GM12892 (cell line): ENCODE measurements around the gene PAK6.

Experiments
- POLR2A ChIP-seq: IDR thresholded peaks from 2 replicates; pipeline ENCODE4 v1.6.1; 2011; ENCODE audit warnings: low read depth, low read length, control low read depth
- POLR2AphosphoS5 ChIP-seq: IDR thresholded peaks from 2 replicates; pipeline ENCODE4 v1.6.1; 2011; ENCODE audit warnings: low read depth, low read length, control low read depth

DNA sequence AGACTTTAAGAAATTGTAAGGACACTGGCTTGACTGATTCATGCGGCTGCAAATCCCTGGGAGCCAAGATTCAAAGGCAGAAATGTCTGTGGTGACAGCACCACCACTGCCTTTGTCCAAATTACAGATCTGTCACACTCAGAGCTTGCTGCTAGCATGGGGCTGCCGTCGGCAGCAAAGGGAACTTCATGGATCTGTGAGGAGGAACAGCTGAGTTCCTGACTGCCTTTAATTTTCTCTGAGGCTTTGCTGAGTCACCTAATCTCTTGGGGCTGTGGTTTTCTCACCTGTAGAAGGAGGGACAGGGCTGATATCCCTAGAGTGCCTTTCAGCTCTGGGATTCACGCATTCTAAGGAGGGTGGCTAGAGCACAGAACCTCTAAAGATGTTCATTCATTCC lies 4.1 kb upstream of the PAK6 start:
- TF ChIP-seq POLR2AphosphoS5 (no peak), POLR2A (no peak)
